ENCODE data around the gene IL4I1. TPM values are rescaled to one million over a fixed set of nuclear protein-coding genes. Genes with fewer than 3 reads are reported as not detected.

Gene IL4I1
- total and polyA plus RNA-seq, 2 of the 4 experiments (the other 2 are of a cell fraction) = 0.31 to 0.36 TPM

- ATAC-seq (ENCODE audit: low read depth) (no peak), DNase-seq (no peak)
- Histone ChIP-seq H3K14ac (replicated peaks; ENCODE audit: low read depth, low read length) (no peak overlapping the region), H4K5ac (ENCODE audit: low read depth, low read length) (no peak overlapping the region), H4K20me1 (ENCODE audit: insufficient read depth, low read length) (peaks cover 9% of the 10 kb centered on the region; the same call in 1 of the 2 replicates), H3K18ac (ENCODE audit: low read depth, low read length) (no peak overlapping the region), H2BK5ac (ENCODE audit: low read depth, low read length, poor library complexity, severe bottlenecking) (no peak overlapping the region), H3K9me3 (ENCODE audit: control insufficient read depth, insufficient read depth, low read length) (no peaks in the 10 kb centered on the region), H3K23ac (ENCODE audit: low read depth, low read length) (no peak overlapping the region), H3K9ac (ENCODE audit: low read depth, low read length) (no peak overlapping the region), H2AFZ (replicated peaks; ENCODE audit: low read length, poor library complexity) (no peak overlapping the region), H2BK120ac (ENCODE audit: low read depth, low read length) (no peak overlapping the region), H3K4me1 (ENCODE audit: control insufficient read depth, insufficient read depth, low read length) (peaks cover 8% of the 10 kb centered on the region), H3K79me1 (ENCODE audit: low read depth in 1 of 2, low read length in 2 of 2) (peaks cover 24 to 51% of the 10 kb centered on the region in 2 experiments), H2AK5ac (ENCODE audit: low read depth, low read length) (no peak overlapping the region), H3K56ac (ENCODE audit: extremely low read depth, insufficient read depth, low read length) (no peak overlapping the region), H3K36me3 (ENCODE audit: control insufficient read depth, insufficient read depth, low read length) (0 out of 2 replicates have a peak, but pooled peaks cover 2% of the 10 kb centered on the region), H4K91ac (ENCODE audit: insufficient read depth, low read depth, low read length) (no peak overlapping the region), H2AK9ac (replicated peaks; ENCODE audit: low read depth, low read length, poor library complexity) (no peak overlapping the region), H3K4me3 (ENCODE audit: insufficient read depth, low read depth, low read length) (no peak overlapping the region), H3K27ac (ENCODE audit: insufficient read depth, low read length) (no peak overlapping the region), H3K4me2 (ENCODE audit: low read depth, low read length) (no peak overlapping the region), H2BK20ac (ENCODE audit: low read depth, low read length) (no peak overlapping the region), H3K27me3 (ENCODE audit: control insufficient read depth, insufficient read depth, low read length) (no peaks in the 10 kb centered on the region), H3K9me1 (ENCODE audit: insufficient read depth, low read length) (peaks cover 12% of the 10 kb centered on the region), H4K8ac (ENCODE audit: low read depth in 2 of 2, low read length in 2 of 2) (no peak overlapping the region), H2BK15ac (ENCODE audit: low read depth, low read length) (no peak overlapping the region), H3K4ac (ENCODE audit: low read depth, low read length) (no peak overlapping the region)
- ChIA-PET POLR2A (ENCODE audit: unreplicated experiment) (no interaction called here), CTCF (no interaction called here)
- WGBS, 2 experiments (ENCODE audit: extremely low coverage in 2 of 2, insufficient read length in 1 of 2) = no CpG with 5 or more reads among the region's 5 CpGs
- dilution Hi-C loops (cut with HindIII; ENCODE audit: low sequenced_read_pairs, unreplicated experiment) (no loop called here), intact Hi-C loops (cut with micrococcal nuclease) (no loop called here), in situ Hi-C loops (cut with MboI; ENCODE audit: low sequenced_read_pairs) (no loop called here)
- no TSS peak for BruUV-seq (replicated peaks)
- TF ChIP-seq RCOR1 (IDR thresholded peaks at IDR 0.05; ENCODE audit: insufficient replicate concordance, low read length) = no peak
- no peak for TF ChIP-seq POLR2A (IDR thresholded peaks at IDR 0.05; ENCODE audit: low read depth, low read length)
- no peak for TF ChIP-seq MAZ (IDR thresholded peaks at IDR 0.05; ENCODE audit: borderline replicate concordance, low read depth, low read length)
- TF ChIP-seq, protein P1, sequence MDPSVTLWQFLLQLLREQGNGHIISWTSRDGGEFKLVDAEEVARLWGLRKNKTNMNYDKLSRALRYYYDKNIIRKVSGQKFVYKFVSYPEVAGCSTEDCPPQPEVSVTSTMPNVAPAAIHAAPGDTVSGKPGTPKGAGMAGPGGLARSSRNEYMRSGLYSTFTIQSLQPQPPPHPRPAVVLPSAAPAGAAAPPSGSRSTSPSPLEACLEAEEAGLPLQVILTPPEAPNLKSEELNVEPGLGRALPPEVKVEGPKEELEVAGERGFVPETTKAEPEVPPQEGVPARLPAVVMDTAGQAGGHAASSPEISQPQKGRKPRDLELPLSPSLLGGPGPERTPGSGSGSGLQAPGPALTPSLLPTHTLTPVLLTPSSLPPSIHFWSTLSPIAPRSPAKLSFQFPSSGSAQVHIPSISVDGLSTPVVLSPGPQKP (IDR thresholded peaks at IDR 0.05; ENCODE audit: borderline replicate concordance, low read depth, low read length) = no peak
- no peak for TF ChIP-seq CHD1 (IDR thresholded peaks at IDR 0.05; ENCODE audit: low read depth, low read length)
- no peak for TF ChIP-seq CEBPB (IDR thresholded peaks at IDR 0.05; ENCODE audit: low read depth, low read length)
- no peak for TF ChIP-seq FOS (IDR thresholded peaks at IDR 0.05; ENCODE audit: low read depth, low read length)
Measured at GRCh38 chr19:49846408-49846807, 50.3 kb downstream of the IL4I1 start.
